HEK293T (cell line): Measurements from ENCODE around the gene PRR5.

ENCODE experiments used
- ARNT ChIP-seq: fragments of 450-650 bp; IDR thresholded peaks from 2 replicates; pipeline ENCODE4 v1.6.1; 2017; ENCODE audit warnings: mild to moderate bottlenecking
- BHLHE40 ChIP-seq: fragments of 450-650 bp; IDR thresholded peaks from 2 replicates; pipeline ENCODE4 v1.6.1; 2016; ENCODE audit warnings: mild to moderate bottlenecking, moderate library complexity, borderline replicate concordance
- FOXA1 ChIP-seq: fragments of 450-650 bp; IDR thresholded peaks from 2 replicates; pipeline ENCODE4 v1.6.1; 2016; ENCODE audit warnings: mild to moderate bottlenecking
- FOXK2 ChIP-seq: fragments of 450-650 bp; IDR thresholded peaks from 2 replicates; pipeline ENCODE4 v1.6.1; 2016; ENCODE audit warnings: mild to moderate bottlenecking
- FOXM1 ChIP-seq: fragments of 450-650 bp; IDR thresholded peaks from 2 replicates; pipeline ENCODE4 v1.6.1; 2017; ENCODE audit warnings: mild to moderate bottlenecking, borderline replicate concordance
- L3MBTL2 ChIP-seq: fragments of 450-650 bp; conservative IDR thresholded peaks from 2 replicates; pipeline ENCODE4 v1.6.1; 2016; ENCODE audit warnings: mild to moderate bottlenecking
- LEF1 ChIP-seq: fragments of 450-650 bp; IDR thresholded peaks from 2 replicates; pipeline ENCODE4 v1.6.1; 2017; ENCODE audit warnings: mild to moderate bottlenecking, borderline replicate concordance
- NFRKB ChIP-seq: fragments of 450-650 bp; IDR thresholded peaks from 2 replicates; pipeline ENCODE4 v1.6.1; 2016; ENCODE audit warnings: mild to moderate bottlenecking, moderate library complexity
- PKNOX1 ChIP-seq: fragments of 450-650 bp; IDR thresholded peaks from 2 replicates; pipeline ENCODE4 v1.6.1; 2016
- SP1 ChIP-seq: fragments of 450-650 bp; IDR thresholded peaks from 2 replicates; pipeline ENCODE4 v1.6.1; 2017
- SUZ12 ChIP-seq: fragments of 450-650 bp; IDR thresholded peaks from 2 replicates; pipeline ENCODE4 v1.6.1; 2016; ENCODE audit warnings: mild to moderate bottlenecking
- TARDBP ChIP-seq: fragments of 450-650 bp; IDR thresholded peaks from 2 replicates; pipeline ENCODE4 v1.6.1; 2016
- ZNF384 ChIP-seq: fragments of 450-650 bp; IDR thresholded peaks from 2 replicates; pipeline ENCODE4 v1.6.1; 2016

GRCh38 chr22:44724859-44725258 lies 22.9 kb downstream of the PRR5 start:
- no peak for TF ChIP-seq NFRKB
- no peak for TF ChIP-seq ZNF384
- TF ChIP-seq TARDBP = no peak
- no peak for TF ChIP-seq ARNT
- no peak for TF ChIP-seq BHLHE40
- TF ChIP-seq LEF1 = no peak
- TF ChIP-seq PKNOX1 = no peak
- TF ChIP-seq FOXA1 = no peak
- no peak for TF ChIP-seq SP1
- no peak for TF ChIP-seq FOXM1
- TF ChIP-seq L3MBTL2 = no peak
- no peak for TF ChIP-seq FOXK2
- no peak for TF ChIP-seq SUZ12
